ENCODE data around the gene PPP1R9A.

DNA sequence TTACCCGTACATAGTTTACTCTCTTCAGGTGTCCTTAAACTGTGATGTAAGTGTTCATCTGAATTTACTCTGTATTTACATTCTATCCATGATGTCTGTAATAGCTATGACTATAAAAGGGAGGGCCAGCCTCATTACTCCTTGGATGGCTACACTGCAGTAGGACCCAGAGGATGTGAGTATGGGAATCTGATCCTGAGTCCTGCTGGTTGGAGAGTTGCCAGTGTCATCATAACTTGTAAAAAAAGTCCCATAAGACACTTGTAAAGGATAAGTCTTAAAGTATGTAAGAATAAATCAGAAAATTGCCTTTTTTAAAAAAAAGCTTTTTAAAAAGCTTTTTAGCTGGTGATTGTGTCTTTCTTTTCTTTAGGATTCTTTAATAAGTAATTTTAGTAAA, 95.4 kb downstream of the PPP1R9A start:
- TF ChIP-seq, protein P1, sequence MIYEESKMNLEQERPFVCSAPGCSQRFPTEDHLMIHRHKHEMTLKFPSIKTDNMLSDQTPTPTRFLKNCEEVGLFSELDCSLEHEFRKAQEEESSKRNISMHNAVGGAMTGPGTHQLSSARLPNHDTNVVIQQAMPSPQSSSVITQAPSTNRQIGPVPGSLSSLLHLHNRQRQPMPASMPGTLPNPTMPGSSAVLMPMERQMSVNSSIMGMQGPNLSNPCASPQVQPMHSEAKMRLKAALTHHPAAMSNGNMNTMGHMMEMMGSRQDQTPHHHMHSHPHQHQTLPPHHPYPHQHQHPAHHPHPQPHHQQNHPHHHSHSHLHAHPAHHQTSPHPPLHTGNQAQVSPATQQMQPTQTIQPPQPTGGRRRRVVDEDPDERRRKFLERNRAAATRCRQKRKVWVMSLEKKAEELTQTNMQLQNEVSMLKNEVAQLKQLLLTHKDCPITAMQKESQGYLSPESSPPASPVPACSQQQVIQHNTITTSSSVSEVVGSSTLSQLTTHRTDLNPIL (CRISPR knock-in tag; IDR thresholded peaks at IDR 0.05; ENCODE audit: low read depth): no peak
- TF ChIP-seq TCF4 (CRISPR knock-in tag; IDR thresholded peaks at IDR 0.05; ENCODE audit: borderline replicate concordance) (no peak), OSR1 (CRISPR knock-in tag; IDR thresholded peaks at IDR 0.05) (no peak), ZFP3 (CRISPR knock-in tag; IDR thresholded peaks at IDR 0.05) (no peak), TOX (CRISPR knock-in tag; IDR thresholded peaks at IDR 0.05; ENCODE audit: borderline replicate concordance) (no peak), ZFP30 (CRISPR knock-in tag; IDR thresholded peaks at IDR 0.05) (no peak)
- TF ChIP-seq, protein P2, sequence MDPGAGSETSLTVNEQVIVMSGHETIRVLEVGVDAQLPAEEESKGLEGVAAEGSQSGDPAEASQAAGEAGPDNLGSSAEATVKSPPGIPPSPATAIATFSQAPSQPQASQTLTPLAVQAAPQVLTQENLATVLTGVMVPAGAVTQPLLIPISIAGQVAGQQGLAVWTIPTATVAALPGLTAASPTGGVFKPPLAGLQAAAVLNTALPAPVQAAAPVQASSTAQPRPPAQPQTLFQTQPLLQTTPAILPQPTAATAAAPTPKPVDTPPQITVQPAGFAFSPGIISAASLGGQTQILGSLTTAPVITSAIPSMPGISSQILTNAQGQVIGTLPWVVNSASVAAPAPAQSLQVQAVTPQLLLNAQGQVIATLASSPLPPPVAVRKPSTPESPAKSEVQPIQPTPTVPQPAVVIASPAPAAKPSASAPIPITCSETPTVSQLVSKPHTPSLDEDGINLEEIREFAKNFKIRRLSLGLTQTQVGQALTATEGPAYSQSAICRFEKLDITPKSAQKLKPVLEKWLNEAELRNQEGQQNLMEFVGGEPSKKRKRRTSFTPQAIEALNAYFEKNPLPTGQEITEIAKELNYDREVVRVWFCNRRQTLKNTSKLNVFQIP (CRISPR knock-in tag; IDR thresholded peaks at IDR 0.05; ENCODE audit: borderline replicate concordance, low read depth): no peak
- TF ChIP-seq, protein P3, sequence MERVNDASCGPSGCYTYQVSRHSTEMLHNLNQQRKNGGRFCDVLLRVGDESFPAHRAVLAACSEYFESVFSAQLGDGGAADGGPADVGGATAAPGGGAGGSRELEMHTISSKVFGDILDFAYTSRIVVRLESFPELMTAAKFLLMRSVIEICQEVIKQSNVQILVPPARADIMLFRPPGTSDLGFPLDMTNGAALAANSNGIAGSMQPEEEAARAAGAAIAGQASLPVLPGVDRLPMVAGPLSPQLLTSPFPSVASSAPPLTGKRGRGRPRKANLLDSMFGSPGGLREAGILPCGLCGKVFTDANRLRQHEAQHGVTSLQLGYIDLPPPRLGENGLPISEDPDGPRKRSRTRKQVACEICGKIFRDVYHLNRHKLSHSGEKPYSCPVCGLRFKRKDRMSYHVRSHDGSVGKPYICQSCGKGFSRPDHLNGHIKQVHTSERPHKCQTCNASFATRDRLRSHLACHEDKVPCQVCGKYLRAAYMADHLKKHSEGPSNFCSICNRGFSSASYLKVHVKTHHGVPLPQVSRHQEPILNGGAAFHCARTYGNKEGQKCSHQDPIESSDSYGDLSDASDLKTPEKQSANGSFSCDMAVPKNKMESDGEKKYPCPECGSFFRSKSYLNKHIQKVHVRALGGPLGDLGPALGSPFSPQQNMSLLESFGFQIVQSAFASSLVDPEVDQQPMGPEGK (CRISPR knock-in tag; IDR thresholded peaks at IDR 0.05; ENCODE audit: borderline replicate concordance): no peak

Data from SK-N-SH treated with all-trans-retinoic acid at 6 μM for 48 hours (cell line).